A204.1 (cell line): ENCODE measurements around the gene CDV3.

Source experiments
- FAIRE-seq: peaks from 2 replicates; lab custom pipeline; 2012; peaks lifted over from hg19 to GRCh38; lab: Jason Lieb, UNC

The CDV3 gene

GRCh38 chr3:133606902-133607301 lies 33.4 kb downstream of the CDV3 start:
- FAIRE-seq: no peak

GRCh38 chr3:133607816-133608215 lies 34.3 kb downstream of the CDV3 start:
- FAIRE-seq: no peak

- FAIRE-seq: no peak
Observed at GRCh38 chr3:133608388-133608787, 34.9 kb downstream of the CDV3 start.

DNA sequence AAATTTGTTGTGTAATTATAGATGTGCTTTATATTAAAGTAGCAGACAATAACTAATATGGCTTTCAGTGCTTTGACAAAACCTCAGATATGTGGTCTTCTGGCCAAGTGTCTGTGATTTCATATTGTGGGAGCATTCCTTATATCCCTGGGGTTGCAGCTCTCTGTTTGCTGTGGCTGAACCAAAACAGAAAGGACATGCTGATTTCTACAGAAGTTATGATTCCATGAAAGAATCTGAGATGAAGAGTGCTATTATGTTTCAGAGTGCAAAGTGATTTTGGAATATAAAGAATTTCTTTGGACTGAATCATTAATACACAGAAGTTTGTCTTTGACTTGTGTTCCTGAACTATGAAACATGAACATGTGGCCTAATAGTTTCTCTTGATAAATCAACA lies 36.5 kb downstream of the CDV3 start:
- no peak for FAIRE-seq

GRCh38 chr3:133611534-133611933 lies 38.0 kb downstream of the CDV3 start:
- no peak for FAIRE-seq

DNA sequence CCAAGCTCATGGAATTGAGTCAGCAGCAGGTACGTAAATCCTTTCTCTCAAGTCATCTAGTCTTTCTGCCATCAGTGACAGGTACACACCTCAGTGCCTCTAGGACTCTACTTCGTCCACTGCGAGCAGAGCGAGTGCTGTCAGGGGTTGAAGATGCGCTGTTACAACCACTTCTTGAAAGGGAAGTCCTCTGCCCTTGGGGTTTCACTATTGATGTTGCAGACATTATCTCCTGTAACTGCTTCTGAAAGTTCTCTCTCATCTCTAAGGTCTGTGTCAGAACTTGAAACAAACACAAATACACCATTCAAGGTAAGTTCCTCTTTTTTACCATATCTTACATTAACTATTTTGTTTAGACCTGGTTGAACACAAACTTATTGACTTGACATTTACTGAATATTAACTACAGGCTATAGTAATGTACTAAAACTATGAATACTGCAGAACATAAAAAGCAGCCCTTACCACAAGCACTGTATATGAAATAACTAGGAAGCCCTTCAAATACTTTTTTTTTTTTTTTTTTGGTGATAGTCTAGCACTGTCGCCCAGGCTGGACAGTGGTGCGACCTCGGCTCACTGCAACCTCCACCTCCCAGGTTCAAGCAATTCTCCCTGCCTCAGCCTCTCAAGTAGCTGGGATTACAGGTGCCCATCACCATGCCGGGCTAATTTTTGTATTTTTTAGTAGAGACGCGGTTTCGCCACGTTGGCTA lies 46.7 kb downstream of the CDV3 start:
- no peak for FAIRE-seq

GRCh38 chr3:133627789-133628188 lies 54.3 kb downstream of the CDV3 start:
- FAIRE-seq: no peak

DNA sequence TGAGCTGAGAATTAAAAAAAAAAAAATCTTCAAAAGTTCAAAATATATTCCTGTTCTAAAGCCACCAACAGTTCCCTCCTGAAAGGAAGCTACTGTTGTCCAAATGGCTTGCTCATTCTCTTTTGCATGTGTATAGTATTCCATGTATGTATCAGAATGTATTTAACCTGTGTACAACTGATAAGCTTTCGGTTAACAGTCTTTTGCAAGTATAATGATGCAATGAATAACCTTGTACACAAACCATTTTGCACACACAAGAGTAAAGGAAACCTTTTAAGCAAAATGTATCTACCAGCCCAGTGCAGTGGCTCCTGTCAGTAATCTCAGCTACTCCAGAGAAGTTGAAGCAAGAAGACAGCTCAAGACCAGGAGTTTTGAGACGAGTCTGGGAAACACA lies 55.7 kb downstream of the CDV3 start:
- FAIRE-seq: no peak

DNA sequence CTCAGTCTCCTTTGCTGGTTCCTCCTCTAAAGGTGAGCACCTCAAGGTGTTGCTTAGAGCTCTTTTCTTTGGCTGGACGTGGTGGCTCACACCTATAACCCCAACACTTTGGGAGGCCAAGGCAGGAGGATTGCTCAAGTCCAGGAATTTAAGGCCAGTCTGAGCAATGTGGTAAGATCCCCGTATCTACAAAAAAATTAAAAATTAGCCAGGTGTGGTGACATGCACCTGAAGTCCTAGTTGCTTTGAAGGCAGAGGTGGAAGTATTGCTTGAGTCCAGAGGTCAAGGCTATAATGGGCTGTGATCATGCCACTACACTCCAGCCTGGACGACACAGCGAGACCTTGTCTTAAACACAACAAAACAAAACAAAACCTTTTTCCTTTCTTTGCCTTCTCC lies 60.0 kb downstream of the CDV3 start:
- no peak for FAIRE-seq
